GM12873 (cell line): ENCODE data around the gene MAD1L1.

ENCODE experiments used
- TF ChIP-seq, protein P1 (sequence below): IDR thresholded peaks from 2 replicates; pipeline ENCODE4 v1.5.1; 2012; ENCODE audit warnings: low read depth, mild to moderate bottlenecking, moderate library complexity, low read length, control low read depth; ENCODE audit not compliant: insufficient read depth; ENCODE audit errors: missing control alignments

MAD1L1 gene

DNA sequence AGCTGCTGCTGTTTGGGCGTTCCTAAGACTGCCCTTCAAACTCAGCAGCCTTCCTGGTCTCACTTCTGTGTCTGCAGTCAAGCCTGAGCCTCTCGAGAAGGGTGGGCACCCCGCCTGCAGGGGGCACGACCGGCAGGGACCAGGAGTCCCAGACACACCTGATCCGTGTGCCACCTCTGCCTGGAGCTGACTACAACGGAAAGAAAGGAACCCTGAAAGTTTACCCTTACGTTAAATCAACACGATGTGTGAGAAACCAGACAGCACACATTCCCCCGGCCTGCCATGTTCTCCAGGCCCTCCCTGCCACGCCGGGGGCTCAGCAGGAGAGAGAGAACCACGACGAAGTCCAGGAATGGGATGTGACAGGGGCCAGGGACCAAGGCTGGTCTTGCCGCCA lies 5.0 kb downstream of the MAD1L1 start:
- TF ChIP-seq, protein P1, sequence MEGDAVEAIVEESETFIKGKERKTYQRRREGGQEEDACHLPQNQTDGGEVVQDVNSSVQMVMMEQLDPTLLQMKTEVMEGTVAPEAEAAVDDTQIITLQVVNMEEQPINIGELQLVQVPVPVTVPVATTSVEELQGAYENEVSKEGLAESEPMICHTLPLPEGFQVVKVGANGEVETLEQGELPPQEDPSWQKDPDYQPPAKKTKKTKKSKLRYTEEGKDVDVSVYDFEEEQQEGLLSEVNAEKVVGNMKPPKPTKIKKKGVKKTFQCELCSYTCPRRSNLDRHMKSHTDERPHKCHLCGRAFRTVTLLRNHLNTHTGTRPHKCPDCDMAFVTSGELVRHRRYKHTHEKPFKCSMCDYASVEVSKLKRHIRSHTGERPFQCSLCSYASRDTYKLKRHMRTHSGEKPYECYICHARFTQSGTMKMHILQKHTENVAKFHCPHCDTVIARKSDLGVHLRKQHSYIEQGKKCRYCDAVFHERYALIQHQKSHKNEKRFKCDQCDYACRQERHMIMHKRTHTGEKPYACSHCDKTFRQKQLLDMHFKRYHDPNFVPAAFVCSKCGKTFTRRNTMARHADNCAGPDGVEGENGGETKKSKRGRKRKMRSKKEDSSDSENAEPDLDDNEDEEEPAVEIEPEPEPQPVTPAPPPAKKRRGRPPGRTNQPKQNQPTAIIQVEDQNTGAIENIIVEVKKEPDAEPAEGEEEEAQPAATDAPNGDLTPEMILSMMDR = no peak

DNA sequence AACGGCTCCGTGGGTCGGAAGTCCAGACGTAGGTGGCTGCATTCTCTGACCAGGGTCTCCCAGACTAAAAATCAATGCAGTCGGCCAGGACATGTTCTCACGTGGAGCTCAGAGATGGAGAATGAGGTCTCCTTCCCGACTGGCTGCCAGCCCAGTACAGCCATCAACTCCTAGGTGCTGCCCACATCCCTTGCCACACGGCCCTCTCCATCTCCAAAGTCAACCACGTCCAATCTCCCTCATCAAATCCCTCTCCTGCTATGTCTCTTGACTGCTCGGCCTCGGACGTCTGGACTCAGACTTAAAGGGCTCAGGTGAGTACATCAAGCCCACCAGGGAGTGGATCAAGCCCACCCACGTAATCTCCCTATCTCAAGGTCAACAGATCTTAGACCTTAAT lies 6.9 kb downstream of the MAD1L1 start:
- TF ChIP-seq, protein P1 = no peak

- TF ChIP-seq, protein P1 = no peak
Measured at GRCh38 chr7:2225336-2225735, 7.4 kb downstream of the MAD1L1 start.

DNA sequence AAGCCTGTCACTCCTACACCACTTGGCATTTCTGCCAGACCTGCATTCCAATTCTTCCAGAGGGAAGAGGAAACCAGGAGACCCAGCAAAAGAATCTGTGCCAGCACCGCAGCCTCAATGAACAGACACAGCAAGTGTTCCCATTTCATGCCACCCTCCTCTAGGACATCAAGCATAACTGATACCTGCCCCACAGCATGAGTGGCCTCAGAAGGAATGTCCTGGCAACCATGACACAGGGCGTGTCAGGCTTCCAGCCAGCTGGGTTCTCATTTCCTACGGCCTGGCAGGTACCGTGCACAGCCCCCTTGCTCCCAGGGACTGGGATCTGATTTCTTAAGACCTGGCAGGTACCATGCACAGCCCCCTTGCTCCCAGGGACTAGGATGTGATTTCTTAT lies 7.8 kb downstream of the MAD1L1 start:
- TF ChIP-seq, protein P1 = no peak

DNA sequence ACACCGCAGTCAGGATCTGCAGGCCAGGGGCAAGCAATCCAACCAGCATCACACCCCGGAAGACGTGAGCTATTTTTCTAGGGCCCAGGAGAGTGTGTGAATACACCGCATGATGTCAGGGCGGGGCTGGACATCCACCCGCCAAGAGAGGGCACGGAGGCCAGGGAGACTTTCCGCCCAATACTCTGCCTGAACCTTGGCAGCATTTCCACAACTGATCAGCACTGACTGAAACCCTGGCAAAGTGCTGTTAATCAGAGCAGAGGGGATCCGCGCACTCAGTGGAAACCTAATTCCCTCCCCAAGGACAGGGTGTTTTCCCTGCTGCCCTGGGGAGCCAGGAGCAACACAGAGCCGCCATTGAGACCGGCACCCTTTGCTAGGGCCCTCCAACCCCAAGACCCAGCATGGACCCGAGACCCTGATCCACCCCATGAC lies 8.2 kb downstream of the MAD1L1 start:
- TF ChIP-seq, protein P1 = no peak

- TF ChIP-seq, protein P1 = no peak
Measured at GRCh38 chr7:2223321-2223720, 9.4 kb downstream of the MAD1L1 start.

GRCh38 chr7:2222516-2222915 lies 10.2 kb downstream of the MAD1L1 start:
- TF ChIP-seq, protein P1 = no peak
